SJCRH30 (cell line): ENCODE measurements around the gene SIAH3. TPM values are rescaled to one million over a fixed set of nuclear protein-coding genes. Genes with fewer than 3 reads are reported as not detected.

ENCODE experiments used
- DNase-seq, 2 experiments: peaks; one replicate each; pipeline ENCODE4 v3.0.0-alpha.2; 2015 to 2020
- H3K27ac ChIP-seq: fragments of 250-450 bp; sonication (Bioruptor Pico); 2 replicates; pipeline ENCODE4 v1.5.1; 2020; ENCODE audit warnings: mild to moderate bottlenecking, moderate library complexity
- H3K27me3 ChIP-seq: fragments of 250-450 bp; sonication (Bioruptor Pico); 2 replicates; pipeline ENCODE4 v1.5.1; 2020; ENCODE audit warnings: mild to moderate bottlenecking, moderate library complexity
- H3K36me3 ChIP-seq: fragments of 250-450 bp; sonication (Bioruptor Pico); 2 replicates; pipeline ENCODE4 v1.5.1; 2020; ENCODE audit warnings: mild to moderate bottlenecking, moderate library complexity
- H3K4me1 ChIP-seq: fragments of 250-450 bp; sonication (Bioruptor Pico); 2 replicates; pipeline ENCODE4 v1.5.1; 2020; ENCODE audit warnings: mild to moderate bottlenecking, moderate library complexity
- H3K4me3 ChIP-seq: fragments of 250-450 bp; sonication (Bioruptor Pico); 2 replicates; pipeline ENCODE4 v1.5.1; 2020; ENCODE audit warnings: mild to moderate bottlenecking, moderate library complexity
- H3K9me3 ChIP-seq: fragments of 250-450 bp; sonication (Bioruptor Pico); replicated peaks from 2 replicates; pipeline ENCODE4 v1.5.1; 2020; ENCODE audit warnings: mild to moderate bottlenecking, moderate library complexity
- total RNA-seq: library from RNA; depleted of rRNA; stranded (reverse); fragments of >200 nt; shearing (Covaris generic); gene quantifications from 2 replicates; pipeline ENCODE4 v1.2.3, GENCODE V29; 2014

SIAH3 gene
- total RNA-seq, 1 experiment from 2014 or later: not detected

DNA sequence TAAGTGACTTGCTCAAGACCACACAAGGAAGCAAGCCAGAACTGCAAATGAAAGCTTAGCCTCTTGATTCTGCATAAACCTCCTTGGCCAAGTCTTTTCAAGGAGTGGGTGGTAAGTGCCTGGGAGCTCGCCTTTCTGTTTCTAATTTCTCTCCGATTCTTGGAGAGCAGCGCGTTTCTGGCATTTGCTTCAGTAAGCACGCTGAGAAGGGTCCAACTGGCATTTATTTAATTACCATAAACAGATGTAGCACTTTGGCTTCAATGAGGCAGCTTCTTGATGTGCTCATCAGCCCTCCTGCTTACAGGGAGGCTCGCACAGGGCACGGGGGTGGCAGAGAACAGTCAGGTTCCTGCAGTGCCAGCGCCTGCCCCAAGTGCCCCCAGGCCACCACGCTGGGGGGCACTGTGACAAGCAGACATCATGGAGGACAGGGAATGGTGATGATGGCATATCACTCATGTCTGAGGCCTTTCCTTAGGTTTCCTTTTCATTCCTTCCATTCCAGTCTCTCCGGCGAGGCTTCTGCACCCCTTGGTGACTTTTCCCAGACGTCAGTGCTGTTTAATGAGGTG is 13.3 kb downstream of the SIAH3 start:
- Histone ChIP-seq H3K36me3 (no peaks in the 10 kb centered on the region), H3K9me3 (no peaks in the 10 kb centered on the region), H3K4me3 (no peak overlapping the region), H3K27me3 (no peaks in the 10 kb centered on the region), H3K4me1 (no peaks in the 10 kb centered on the region), H3K27ac (no peak overlapping the region)
- no peak for DNase-seq

DNA sequence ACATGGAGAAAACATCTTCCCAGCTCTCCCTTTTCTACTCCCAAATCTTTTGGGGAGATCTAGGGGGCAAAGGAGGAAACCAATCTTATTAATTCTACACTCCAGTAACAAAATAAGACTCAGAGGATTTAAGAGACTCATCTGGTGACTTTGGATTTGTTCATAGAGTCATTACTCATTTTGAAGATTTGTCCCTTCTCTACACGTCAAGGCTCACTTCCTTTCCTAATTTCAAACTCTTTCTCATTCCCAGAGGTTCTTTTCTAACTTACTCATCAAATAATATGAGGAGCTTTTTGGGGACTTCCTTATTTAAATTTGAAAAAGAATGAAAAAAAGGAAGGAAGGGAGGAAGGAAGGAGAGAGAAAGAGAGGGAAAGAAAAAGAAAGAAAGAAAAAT is 14.4 kb downstream of the SIAH3 start:
- H3K4me1 ChIP-seq: no peaks in the 10 kb centered on the region
- no peaks in the 10 kb centered on the region for H3K36me3 ChIP-seq
- H3K27ac ChIP-seq: no peak overlapping the region
- H3K27me3 ChIP-seq: no peaks in the 10 kb centered on the region
- no peak for DNase-seq
- no peak overlapping the region for H3K4me3 ChIP-seq
- H3K9me3 ChIP-seq: no peaks in the 10 kb centered on the region

DNA sequence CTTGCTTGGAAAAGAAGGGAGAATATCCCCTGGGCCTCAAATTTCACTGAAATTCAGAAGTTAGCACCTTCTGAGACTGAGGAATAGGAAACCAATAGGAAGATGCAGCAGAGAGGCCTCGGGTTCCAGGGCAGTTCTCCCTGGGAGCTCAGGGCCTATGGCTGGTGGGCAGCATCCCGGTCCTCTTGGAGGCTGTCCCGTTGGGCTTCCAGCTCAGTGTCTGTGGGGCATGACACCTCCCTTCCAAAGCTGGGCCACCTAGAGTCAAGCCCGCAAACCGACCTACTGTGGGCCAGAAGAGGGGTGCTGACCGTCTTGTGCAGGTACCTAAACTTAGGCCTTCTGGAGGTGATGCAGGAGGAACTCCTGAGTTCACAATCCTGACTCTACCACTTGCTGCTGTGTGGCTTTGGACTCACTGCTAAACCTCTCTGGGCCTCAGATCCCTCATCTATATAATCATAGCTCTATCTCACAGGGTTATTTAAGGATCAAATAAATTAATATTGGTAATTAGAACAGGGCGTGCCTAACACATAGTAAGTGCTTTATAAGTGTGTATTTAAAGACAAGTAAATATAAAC is 17.1 kb downstream of the SIAH3 start:
- DNase-seq: no peak
- Histone ChIP-seq H3K9me3 (no peaks in the 10 kb centered on the region), H3K27me3 (no peaks in the 10 kb centered on the region), H3K36me3 (no peaks in the 10 kb centered on the region), H3K27ac (no peak overlapping the region), H3K4me1 (no peaks in the 10 kb centered on the region), H3K4me3 (no peak overlapping the region)

DNA sequence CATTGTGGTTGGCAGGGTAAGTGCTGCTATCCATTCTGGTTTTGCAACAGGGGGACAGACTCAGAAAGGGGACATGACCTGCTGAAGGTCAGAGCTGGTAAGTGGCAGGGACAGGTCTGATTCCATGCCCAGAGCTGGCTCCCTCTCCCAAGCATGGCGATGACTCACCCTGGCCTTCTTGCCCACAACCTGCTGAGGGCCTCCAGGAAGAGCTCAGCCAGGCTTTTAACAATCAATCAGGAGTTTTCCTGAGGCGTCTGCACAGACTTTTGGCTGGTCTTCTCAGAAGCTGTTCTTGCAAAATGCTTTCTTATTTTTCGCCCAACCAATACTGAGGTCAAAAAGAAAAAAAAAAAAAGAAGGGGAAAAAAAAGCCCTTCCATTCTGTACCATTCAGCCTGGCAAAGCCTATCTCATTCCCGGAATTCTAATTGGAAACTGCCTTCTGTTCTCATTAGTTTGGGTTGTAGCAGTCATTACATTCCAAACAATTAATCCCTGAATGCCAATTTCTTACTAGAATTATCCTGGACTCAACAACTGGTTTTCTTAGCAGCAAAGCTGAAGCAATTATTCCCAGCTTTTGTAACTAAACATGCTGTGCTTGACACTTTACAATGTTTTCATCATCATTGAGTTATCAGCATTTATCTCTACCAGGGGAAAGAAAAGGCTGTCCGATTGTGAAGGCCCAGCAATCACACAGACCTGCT is 17.7 kb downstream of the SIAH3 start:
- Histone ChIP-seq H3K36me3 (no peaks in the 10 kb centered on the region), H3K4me1 (no peaks in the 10 kb centered on the region), H3K9me3 (no peaks in the 10 kb centered on the region), H3K27me3 (no peaks in the 10 kb centered on the region), H3K4me3 (no peak overlapping the region), H3K27ac (no peak overlapping the region)
- DNase-seq: peak in 1 of 2 experiments; percentile 15

DNA sequence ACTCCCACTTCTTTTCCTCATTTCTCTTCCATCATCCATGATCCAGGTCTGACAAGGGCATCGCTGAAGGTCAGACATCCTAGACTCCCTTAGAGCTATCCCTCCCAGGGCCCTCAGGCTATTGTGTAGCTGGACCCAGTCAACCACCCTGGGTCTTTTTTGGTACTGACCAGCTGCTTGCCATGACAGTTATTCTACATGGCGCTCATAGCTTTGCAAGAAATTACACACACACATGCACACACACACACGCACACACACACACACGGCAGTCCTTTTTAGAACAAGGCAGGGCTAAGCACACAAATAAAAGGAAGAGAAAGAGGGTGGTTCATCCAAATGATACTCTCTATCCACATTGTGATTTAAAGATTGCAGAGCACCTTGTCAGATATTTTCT is 18.3 kb downstream of the SIAH3 start:
- H3K4me3 ChIP-seq: no peak overlapping the region
- no peak for DNase-seq
- H3K9me3 ChIP-seq: no peaks in the 10 kb centered on the region
- H3K4me1 ChIP-seq: no peaks in the 10 kb centered on the region
- H3K27ac ChIP-seq: no peak overlapping the region
- no peaks in the 10 kb centered on the region for H3K27me3 ChIP-seq
- no peaks in the 10 kb centered on the region for H3K36me3 ChIP-seq

DNA sequence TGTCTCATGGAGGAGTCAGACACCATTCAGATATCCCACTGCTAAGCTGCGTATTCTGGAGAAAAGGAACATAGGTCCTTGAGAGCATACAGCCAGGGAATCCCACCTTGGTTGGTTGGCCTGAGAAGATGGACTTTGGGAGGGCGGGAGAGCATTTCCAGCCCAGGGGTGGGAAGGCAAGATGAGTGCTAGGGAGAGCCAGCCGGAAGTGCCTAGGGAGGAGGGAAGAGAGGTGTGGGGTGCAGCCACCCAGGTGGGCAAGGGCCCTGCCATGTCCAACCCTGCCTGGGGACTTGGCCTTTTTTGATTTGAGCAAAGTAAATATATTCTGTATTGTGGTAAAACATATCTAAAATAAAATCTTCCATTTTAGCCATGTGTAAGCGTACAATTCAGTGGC is 19.7 kb downstream of the SIAH3 start:
- DNase-seq: no peak
- no peaks in the 10 kb centered on the region for H3K27me3 ChIP-seq
- no peaks in the 10 kb centered on the region for H3K9me3 ChIP-seq
- no peak overlapping the region for H3K4me3 ChIP-seq
- H3K27ac ChIP-seq: no peak overlapping the region
- no peaks in the 10 kb centered on the region for H3K36me3 ChIP-seq
- no peaks in the 10 kb centered on the region for H3K4me1 ChIP-seq

DNA sequence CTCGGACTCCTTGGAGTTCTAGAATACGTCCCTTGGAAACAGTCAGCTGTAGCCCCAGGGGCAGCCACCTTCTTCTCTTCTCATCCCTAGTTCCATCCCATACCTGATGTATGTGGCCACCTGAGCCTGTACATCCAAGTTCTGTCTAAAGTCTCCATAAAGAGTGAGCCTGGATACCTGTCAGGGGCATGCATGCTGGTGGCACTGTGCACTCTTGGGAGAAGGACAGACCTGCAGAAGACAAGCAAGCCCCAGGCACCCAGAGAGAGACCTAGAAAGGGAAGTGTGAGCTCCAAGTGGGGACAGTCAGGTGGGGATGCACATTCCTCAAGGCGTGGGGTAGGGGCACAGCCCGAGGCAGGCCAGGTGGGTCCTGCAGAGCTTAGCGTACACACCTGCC is 21.4 kb downstream of the SIAH3 start:
- no peak overlapping the region for H3K27ac ChIP-seq
- no peak overlapping the region for H3K4me3 ChIP-seq
- H3K4me1 ChIP-seq: no peaks in the 10 kb centered on the region
- no peaks in the 10 kb centered on the region for H3K9me3 ChIP-seq
- DNase-seq: no peak
- no peaks in the 10 kb centered on the region for H3K36me3 ChIP-seq
- H3K27me3 ChIP-seq: no peaks in the 10 kb centered on the region

DNA sequence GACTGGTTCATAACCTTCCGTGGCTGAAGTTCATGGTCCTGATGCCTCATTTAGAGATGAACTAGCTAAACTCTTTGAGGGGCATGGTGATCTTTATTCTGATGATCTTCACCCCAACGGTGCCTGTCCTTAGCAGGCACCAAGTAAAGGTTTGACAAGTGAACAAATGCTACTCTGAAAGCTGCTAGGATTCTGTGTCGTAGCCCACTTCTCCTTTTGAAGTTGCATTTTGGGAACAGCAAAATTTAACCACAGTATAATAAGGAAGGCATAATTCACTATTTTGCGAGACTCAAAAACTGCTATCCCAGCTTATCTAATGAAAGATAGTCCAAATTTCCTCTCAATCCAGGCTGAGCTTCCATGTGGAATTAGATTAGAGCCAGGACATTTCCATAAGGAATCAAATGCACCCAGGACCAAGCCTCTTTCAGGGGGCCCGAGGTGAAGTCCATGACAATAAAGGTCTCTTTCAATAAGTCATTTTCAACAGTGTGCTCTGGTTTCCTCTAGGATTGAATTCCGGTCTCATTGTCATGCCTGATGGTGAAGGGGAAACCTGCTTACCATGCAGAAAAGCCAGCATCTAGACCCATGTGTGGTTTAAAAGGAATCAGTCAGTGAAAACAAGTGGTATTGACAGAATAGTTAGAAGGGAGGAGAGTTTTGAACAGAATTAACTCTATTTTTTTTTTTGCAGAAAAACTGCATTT is 23.1 kb downstream of the SIAH3 start:
- Histone ChIP-seq H3K9me3 (no peaks in the 10 kb centered on the region), H3K4me3 (no peak overlapping the region), H3K4me1 (no peaks in the 10 kb centered on the region), H3K36me3 (no peaks in the 10 kb centered on the region), H3K27me3 (no peaks in the 10 kb centered on the region), H3K27ac (no peak overlapping the region)
- DNase-seq: no peak

DNA sequence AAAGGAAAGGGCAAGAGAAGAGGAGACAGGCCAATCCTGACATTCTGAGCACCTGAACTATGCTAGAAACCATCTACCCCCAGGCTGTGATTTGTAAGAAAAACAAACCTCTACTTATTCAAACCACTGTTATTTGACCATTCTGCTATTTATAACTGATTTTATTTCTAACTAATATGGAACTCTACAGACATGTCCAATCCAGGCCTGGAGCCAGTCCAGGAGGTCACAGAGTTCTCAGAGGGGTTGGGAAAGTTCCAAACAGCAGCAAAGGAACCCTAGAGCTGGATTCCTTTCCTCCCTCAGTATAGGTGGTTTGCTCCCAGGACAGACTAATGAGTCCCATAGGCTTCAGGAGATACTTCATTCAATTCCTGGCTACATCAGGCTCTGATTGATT is 24.2 kb downstream of the SIAH3 start:
- H3K27me3 ChIP-seq: no peaks in the 10 kb centered on the region
- DNase-seq: no peak
- H3K27ac ChIP-seq: no peak overlapping the region
- no peaks in the 10 kb centered on the region for H3K9me3 ChIP-seq
- H3K4me1 ChIP-seq: no peaks in the 10 kb centered on the region
- no peaks in the 10 kb centered on the region for H3K36me3 ChIP-seq
- no peak overlapping the region for H3K4me3 ChIP-seq

DNA sequence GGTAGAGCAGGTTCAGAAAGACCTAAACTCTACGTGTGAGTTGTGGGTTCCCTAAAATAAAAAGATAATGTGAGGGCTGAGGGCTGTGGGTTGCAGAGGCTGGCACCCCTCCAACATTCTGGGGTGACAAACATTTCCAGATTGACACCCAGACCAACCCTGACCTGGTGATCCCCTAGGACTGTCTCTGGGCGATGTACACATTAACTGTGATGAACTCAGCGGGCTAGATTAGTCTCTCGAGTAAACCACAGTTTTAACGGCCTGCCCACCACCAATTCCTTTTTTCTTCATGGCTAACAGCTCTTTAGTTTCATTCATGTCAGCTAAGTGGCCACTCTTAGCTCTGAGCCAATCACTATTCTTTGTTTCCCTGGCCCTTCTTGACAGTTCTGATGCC is 24.8 kb downstream of the SIAH3 start:
- Histone ChIP-seq H3K36me3 (no peaks in the 10 kb centered on the region), H3K4me1 (no peaks in the 10 kb centered on the region), H3K27me3 (no peaks in the 10 kb centered on the region), H3K4me3 (no peak overlapping the region), H3K27ac (no peak overlapping the region), H3K9me3 (no peaks in the 10 kb centered on the region)
- DNase-seq: no peak

DNA sequence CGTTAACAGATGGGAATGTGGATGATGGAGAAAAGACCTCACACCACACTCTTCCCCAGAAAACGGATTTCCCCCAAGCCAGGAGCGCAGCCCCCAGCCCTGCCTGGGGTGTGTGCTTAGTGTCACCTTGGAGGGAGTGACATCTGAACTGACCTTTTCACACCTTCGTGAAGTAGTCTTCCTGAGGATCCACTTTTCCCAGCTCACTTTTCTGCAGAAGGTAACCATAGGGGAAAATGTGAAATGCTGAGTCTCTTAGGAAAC is 26.2 kb downstream of the SIAH3 start:
- no peaks in the 10 kb centered on the region for H3K9me3 ChIP-seq
- no peak overlapping the region for H3K27ac ChIP-seq
- H3K4me3 ChIP-seq: no peak overlapping the region
- no peaks in the 10 kb centered on the region for H3K4me1 ChIP-seq
- no peak for DNase-seq
- H3K27me3 ChIP-seq: no peaks in the 10 kb centered on the region
- no peaks in the 10 kb centered on the region for H3K36me3 ChIP-seq

DNA sequence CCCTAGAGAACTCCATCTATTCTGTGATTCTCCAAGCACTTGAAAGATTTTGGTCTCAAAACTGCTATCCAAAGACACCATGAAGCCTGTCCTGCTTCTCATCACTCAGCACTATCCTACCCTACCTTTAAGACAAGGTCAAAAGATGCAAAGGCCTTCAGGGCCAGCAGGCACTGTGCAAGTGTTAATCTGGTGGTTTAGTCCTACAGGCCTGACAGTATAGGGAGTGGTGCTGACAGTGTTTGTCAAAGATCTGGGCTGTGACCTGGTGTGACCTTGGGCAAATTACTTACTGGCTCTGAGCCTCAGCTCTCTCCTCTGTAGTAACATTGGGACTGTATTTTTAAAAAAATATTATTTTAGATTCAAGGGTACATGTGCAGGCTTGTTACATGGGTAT is 28.0 kb downstream of the SIAH3 start:
- no peaks in the 10 kb centered on the region for H3K27me3 ChIP-seq
- H3K36me3 ChIP-seq: no peaks in the 10 kb centered on the region
- H3K4me1 ChIP-seq: no peaks in the 10 kb centered on the region
- no peaks in the 10 kb centered on the region for H3K9me3 ChIP-seq
- H3K4me3 ChIP-seq: no peak overlapping the region
- H3K27ac ChIP-seq: no peak overlapping the region
- no peak for DNase-seq

DNA sequence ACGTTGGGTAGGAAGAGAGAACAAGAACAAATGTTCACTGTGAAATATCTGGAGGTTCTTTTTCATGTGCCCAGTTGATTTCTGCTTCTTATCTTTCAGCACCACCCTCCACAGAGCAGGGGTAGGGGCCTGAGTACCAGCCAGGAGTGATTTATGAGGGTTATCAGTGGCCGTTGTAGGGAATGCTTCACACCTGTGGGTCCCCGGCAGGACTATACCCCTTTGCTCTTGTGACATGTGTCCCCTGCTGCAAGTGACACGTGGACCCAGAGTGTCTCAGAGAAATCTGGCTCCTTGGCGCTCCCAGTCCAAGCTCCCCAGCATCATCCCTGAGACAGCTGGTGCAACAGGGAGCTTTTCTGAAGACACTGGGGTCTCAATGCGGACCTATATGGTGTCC is 29.7 kb downstream of the SIAH3 start:
- no peak overlapping the region for H3K27ac ChIP-seq

DNA sequence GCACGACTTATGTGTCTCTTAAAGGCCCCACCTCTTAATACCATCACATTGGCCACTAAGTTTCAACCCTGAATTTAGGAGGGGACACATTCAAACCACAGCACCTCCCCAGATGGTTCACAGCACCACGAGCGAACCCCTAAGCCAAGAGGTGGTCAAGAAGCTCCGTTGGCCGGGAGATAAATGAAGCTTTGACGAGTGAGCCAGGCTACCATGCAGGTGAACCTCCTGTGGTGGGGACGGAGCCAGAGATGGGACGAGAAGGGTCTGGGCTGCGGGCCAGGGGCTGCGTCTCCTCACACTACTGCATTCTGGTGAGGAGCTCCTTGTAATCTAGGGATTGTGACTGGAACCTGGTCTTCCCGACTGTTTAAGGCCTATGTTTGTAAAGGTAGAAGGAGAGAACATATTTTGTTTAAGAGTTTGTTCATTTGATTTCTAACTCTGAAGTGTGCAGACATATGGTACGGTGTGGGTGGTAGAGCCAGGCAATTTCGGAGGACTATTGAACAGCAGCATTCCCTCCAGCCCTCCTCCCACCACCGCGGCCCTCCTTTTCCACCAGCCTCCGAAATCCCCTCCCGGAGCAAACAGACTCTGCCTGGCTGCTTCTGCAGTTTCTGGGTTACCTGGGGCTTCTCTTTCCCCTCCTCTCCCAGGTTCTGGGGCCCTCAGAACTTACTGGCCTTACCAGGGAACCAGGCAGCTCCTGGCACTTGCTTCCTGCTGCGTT is 31.3 kb downstream of the SIAH3 start:
- no peaks in the 10 kb centered on the region for H3K27me3 ChIP-seq
- H3K27ac ChIP-seq: no peak overlapping the region
- no peak for DNase-seq
- H3K4me1 ChIP-seq: no peaks in the 10 kb centered on the region
- no peaks in the 10 kb centered on the region for H3K36me3 ChIP-seq
- H3K9me3 ChIP-seq: no peaks in the 10 kb centered on the region
- no peak overlapping the region for H3K4me3 ChIP-seq

More for the DNA sequence above, 29.7 kb downstream of the SIAH3 start:
- Histone ChIP-seq H3K27me3 (no peaks in the 10 kb centered on the region), H3K9me3 (no peaks in the 10 kb centered on the region), H3K4me1 (no peaks in the 10 kb centered on the region), H3K4me3 (no peak overlapping the region), H3K36me3 (no peaks in the 10 kb centered on the region)
- DNase-seq: no peak

DNA sequence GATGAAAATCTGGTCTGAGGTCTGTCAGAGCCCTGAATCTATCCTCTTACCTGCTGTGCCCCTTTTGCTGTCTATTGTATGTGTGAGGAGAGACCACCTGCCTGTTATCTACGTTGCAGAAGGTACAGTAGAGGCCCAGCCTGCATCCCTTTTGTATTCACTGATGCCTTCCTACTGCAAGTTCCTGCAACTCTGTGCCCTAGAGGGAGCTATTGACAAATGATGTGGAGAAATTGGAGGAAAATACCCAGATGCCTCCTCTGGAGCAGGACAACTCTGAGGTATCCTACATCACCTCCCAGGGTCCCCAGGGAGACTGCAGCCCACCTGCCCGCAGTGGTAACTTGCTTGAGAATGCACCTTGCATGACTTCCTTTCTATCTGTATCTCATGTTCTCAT is 33.7 kb downstream of the SIAH3 start:
- Histone ChIP-seq H3K9me3 (no peaks in the 10 kb centered on the region), H3K4me1 (no peaks in the 10 kb centered on the region), H3K27ac (no peak overlapping the region), H3K4me3 (no peak overlapping the region), H3K36me3 (no peaks in the 10 kb centered on the region), H3K27me3 (no peaks in the 10 kb centered on the region)
- no peak for DNase-seq
